ENCODE data around the gene LRCH2.

Gene LRCH2

GRCh38 chrX:115192244-115192700 is 41.6 kb downstream of the LRCH2 start:
- DNase-seq: no peak

GRCh38 chrX:115191490-115192243 is 42.2 kb downstream of the LRCH2 start:
- no peak for DNase-seq

DNA sequence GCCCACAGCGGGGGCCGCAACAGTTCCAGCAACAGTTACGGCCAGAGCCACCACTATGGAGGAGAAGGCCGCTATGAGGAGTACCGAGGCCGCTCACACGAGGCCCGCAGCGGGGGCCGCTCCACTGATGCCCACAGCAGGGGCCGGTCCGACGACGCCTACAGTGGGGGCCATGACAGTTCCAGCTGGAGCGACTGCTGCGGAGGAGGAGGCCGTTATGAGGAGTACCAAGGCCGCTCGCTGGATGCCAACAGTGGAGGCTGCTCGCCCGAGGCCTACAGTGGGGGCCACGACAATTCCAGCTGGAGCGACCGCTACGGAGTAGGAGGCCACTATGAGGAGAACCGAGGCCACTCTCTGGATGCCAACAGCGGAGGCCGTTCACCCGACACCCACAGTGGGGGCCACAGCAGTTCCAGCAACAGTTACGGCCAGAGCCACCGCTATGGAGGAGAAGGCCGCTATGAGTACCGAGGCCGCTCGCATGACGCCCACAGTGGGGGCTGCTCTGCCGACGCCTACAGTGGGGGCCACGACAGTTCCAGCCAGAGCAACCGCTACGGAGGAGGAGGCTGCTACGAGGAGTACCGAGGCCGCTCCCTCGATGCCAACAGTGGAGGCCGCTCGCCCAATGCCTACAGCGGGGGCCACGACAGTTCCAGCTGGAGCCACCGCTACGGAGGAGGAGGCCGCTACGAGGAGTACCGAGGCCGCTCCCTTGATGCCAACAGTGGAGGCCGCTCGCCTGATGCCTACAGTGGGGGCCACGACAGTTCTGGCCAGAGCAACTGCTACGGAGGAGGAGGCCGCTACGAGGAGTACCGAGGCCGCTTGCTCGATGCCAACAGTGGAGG is 43.0 kb downstream of the LRCH2 start:
- no peak for DNase-seq

- DNase-seq: no peak
Measured at GRCh38 chrX:115189646-115190635, 44.0 kb downstream of the LRCH2 start.

DNA sequence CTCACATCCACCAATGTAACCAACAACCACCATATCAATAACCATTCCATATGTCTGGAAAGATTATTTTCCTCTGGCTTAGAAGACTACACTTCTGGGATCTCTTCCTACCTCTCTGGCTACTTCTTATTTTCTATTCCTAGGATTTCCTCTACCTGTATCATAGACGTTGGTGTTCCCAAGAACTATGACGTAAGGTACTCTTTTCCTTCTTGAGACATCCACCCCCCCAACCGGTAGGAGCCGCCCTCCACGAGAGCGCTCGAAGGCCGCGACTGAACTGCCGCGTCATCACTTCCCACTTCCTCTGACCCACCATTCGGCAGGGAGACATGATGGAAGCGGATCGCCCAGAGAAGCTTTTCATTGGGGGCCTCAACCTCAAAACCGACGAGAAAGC is 44.8 kb downstream of the LRCH2 start, which contains the start of gene RBMXL3:
Gene RBMXL3, plus strand, starts transcription at position 301 of the 400 bp plus-strand sequence. Its CDS starts 32 bp downstream, at position 333.
- DNase-seq: no peak

DNA sequence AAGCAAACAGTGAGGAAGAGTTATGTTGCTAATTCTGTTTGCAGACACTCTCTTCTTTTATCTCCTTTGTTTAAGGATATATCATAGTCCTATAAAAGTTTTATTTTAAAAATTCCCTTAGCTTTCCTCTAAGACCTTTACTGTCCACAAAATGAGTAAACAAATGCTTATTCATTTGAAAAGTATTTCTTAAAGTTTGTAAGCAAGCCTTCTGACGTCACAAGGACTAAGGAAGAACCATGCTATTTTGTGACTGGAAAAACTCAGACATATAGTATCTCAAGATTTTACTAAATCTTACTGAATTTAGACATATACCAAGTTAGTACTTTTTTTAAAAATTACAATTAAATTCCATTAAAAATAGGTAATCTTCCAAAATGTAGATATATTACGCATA is 49.9 kb downstream of the LRCH2 start:
- DNase-seq: no peak

DNA sequence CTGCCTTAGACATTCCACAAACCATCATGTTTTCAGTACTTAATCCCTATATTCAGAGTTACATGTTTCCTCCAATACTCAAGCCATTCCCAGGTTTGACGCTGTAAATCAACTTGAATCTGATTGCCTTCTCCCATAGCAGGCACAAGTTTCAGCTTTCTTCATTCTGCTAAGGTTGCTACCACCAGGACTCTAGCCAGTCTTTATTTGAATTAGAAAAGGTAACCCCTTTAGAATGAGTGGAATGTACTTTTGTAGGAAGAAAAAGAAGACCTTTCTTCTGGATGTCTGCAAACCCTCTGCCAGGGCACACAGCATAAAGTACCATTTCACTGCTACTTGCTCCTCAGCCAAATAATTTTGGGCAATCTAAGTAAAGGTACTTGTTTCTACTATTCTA is 55.4 kb downstream of the LRCH2 start:
- no peak for DNase-seq

- DNase-seq: no peak
Measured at GRCh38 chrX:115177932-115178331, 56.0 kb downstream of the LRCH2 start.

DNA sequence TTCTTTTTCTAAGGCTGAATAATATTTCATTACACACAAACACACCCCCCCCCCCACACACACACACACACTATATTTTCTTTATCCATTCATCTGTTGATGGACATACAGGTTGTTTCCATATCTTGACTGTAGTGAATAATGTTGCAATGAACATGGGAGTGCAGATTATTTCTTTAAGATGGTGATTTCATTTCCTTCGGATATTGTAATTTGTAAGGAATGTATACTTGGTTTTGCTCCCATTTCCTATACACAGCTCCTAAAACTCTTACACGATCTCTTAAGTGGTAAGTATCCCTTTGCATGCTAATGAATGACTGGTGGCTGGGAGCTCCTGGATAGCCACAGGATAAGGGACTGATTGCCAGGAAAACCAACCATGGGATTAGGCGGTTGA is 59.3 kb downstream of the LRCH2 start:
- no peak for DNase-seq

DNA sequence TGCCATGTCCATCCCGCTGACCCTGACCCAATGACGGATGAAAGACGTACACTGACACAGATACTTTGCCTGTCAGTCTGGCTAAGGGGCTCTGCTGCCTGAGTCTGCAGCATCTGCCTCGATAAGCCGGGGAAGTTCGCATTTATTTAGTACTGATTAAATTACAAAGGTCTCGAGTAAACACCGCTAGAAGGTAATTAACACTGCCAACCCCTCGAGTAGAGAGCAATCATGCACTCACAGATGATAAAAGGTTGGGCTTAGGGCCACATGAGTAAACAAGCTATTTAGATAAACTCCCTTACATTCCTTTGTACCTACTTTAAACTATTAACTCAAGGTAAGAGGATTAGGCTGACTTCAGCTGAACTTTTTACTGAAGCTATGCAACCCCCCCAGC is 60.7 kb downstream of the LRCH2 start:
- no peak for DNase-seq

- peak; percentile 9 for DNase-seq
Measured at GRCh38 chrX:115147220-115147619, 86.7 kb downstream of the LRCH2 start.

DNA sequence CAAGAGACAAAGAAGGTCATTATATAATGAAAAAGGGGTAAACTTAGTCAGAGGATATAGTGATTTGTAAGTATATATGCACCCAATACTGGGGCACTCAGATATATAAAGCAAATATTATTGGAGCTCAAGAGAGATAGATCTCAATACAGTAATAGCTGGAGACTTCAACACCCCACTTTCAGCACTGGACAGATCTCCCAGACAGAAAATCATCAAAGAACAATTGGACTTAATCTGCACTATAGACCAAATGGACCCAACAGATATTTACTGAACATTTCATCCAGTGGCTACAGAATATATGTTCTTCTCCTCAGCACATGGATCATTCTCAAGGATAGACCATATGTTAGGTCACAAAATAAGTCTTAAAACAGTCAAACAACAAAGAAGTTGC is 91.8 kb downstream of the LRCH2 start:
- DNase-seq: no peak

- no peak for DNase-seq
Measured at GRCh38 chrX:115138040-115138439, 95.9 kb downstream of the LRCH2 start.

- no peak for DNase-seq
Measured at GRCh38 chrX:115134382-115134781, 99.5 kb downstream of the LRCH2 start.

DNA sequence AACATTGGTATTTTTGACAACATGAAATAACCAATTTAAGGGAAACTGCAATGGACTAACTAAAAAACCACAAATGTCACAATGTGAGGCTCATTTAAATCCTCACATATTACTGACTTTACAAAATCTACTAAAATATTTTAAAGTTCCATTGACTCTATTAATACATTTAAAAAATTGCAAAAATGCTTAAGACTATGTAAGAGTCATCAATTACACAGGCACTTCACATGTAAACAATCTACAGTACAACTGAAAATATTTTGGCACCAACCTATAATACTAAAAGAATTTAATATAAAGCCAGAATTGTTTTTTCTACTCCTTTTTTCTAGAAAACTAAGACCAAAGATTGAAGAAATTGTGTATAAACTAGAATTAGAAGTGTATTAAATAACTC is 121.5 kb downstream of the LRCH2 start:
- no peak for DNase-seq

DNA sequence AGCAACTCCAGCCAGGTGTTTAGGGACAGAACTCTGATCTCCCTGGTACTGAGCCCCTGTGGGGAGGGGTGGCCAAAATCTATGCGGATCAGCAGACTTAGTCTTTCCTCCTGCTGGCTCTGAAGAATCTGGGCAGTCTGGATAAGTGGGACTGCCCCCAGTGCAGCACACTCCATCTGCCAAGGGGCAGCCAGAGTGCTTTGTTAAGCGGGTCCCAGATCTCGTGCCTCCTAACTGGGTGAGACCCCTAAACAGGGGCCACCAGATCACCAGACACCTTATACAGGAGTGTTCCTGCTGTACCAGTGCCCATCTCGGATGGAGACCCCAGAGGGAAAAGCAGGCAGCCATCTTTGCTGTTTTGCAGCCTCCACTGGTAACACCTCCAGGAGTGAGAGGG is 135.0 kb downstream of the LRCH2 start:
- DNase-seq: no peak

DNA sequence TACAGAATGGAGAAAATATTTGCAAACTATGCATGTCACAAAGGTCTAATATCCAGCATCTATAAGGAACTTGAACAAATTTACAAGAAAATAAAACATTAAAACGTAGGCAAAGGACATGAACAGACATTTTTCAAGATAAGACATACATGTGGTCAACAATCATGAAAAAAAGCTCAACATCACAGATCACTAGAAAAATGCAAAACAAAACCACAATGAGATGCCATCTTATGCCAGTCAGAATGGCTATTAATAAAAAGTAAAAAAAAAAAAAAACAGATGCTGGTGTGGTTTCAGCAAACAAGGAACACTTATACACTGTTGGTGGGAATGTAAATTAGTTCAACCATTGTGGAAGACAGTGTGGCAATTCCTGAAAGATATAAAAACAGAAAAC is 140.7 kb downstream of the LRCH2 start:
- no peak for DNase-seq

DNA sequence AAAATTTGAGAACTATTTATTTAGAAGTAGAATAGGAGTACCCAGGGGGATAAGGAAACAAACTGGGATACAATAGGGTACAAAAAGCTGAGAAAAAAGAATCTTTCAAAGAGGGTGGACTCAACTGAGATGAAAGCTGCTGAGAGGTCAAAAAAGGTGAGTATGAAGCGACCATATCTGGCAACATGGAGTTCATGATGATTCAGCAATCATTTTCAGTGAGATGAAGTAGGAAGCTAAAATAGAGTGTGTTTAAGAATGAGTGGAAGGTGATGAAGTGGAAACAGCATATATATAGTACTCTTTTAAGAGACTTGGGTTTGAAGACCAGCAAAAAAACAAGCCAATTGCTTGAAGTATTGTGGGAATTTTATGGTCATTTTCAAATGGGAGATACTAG is 144.5 kb downstream of the LRCH2 start:
- DNase-seq: no peak

DNA sequence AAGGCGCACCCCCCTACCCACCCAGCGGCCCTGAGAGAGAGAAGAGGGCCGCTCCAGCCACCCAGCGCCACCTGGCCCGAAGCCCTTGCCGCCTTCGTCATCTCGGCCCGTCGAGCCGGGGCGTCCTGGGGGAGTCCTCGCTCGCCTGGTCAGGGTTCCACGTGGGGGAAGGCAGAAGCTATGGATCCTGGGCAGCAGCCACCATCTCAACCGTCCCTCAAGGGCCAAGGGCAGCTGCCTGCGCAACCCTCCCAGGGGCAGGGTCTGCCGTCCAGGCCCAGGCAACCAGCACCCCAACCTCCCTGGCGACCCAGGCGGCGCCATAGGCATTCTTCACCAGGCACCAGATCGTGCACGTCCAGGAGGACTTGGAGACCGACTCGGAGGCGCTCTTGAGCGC is 165.0 kb downstream of the LRCH2 start:
- DNase-seq: no peak

DNA sequence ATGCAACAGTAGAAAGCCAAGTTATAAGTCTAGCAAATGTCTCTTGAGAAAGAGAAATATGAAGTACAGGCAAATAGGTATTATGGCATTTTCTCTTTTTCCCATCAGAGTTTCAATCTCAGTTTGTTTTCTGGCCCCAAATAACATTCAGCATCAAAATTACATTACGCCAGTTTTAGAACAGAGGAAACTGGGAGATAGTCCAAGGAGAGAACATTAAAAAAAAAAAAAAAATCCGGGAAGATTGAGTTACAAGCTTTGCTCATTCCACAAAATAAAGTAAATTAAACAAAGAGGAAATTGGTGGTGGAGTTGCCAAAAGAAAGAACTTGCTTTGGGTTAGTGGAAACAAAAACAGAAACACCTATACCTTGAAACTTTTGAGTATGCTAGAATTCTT is 166.1 kb downstream of the LRCH2 start:
- no peak for DNase-seq

- DNase-seq: no peak
Measured at GRCh38 chrX:115065304-115065703, 168.6 kb downstream of the LRCH2 start.

Measured in hematopoietic multipotent progenitor cell treated with erythropoietin and hydrocortisone succinate and interleukin-3 and kit ligand, for 8 days (in vitro differentiated cells).